T-helper 2 cell treated with Interferon-gamma antibody and Interleukin-4, amounts not matched to agents 5 μg/mL and 100 μg/mL, for 36 hours (primary cell): Measurements from ENCODE around the gene ADGRB3.
"Not testable (repeated sequence)": the region's sequence is repeated elsewhere in the genome, so short reads cannot be mapped to it uniquely, and the experiment has no call there.

ENCODE experiments used
- DNase-seq: peaks from one replicate; pipeline ENCODE4 v3.0.0; 2021; ENCODE audit warnings: low spot score
- H3K27ac Mint-ChIP-seq: one replicate; pipeline ENCODE4 v1.8.0; 2021; ENCODE audit warnings: mild to moderate bottlenecking, mixed read lengths
- H3K27me3 Mint-ChIP-seq: one replicate; pipeline ENCODE4 v1.8.0; 2021; ENCODE audit warnings: low read depth, mixed read lengths
- H3K36me3 Mint-ChIP-seq: one replicate; pipeline ENCODE4 v1.8.0; 2021; ENCODE audit warnings: low read depth, mixed read lengths
- H3K4me1 Mint-ChIP-seq: one replicate; pipeline ENCODE4 v1.8.0; 2021; ENCODE audit warnings: low read depth, mixed read lengths
- H3K4me3 Mint-ChIP-seq: one replicate; pipeline ENCODE4 v1.8.0; 2022; ENCODE audit warnings: mild to moderate bottlenecking, moderate library complexity, mixed read lengths
- H3K9me3 Mint-ChIP-seq: one replicate; pipeline ENCODE4 v1.8.0; 2021; ENCODE audit warnings: mixed read lengths

The ADGRB3 gene

GRCh38 chr6:68891419-68891818 lies 256.3 kb downstream of the ADGRB3 start:
- DNase-seq: no peak
- no peak overlapping the region for H3K4me3 Mint-ChIP-seq
- no peaks in the 10 kb centered on the region for H3K9me3 Mint-ChIP-seq

DNA sequence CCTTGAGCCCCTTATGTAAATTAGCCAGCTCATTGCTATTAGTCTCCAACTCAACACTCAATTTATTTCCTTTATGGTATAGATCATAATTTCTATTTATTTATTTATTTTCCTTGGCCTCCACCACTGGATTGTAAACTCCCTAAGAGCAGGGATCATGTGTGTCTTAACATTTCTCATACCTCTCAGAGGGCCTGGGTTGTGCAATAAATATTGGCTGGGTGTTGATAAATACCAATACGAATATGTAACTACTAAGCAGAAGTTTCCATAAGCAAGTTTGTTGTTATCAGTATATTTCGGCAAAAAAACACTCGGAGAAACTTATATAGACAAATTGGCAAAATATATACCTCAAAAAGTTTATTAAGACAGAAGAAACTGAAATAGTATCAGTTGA lies 257.4 kb downstream of the ADGRB3 start:
- Mint-ChIP-seq H3K27me3 (no peaks in the 10 kb centered on the region), H3K9me3 (no peaks in the 10 kb centered on the region)

More at GRCh38 chr6:68891419-68891818, 256.3 kb downstream of the ADGRB3 start:
- no peaks in the 10 kb centered on the region for H3K36me3 Mint-ChIP-seq
- H3K27me3 Mint-ChIP-seq: no peaks in the 10 kb centered on the region
- no peak overlapping the region for H3K27ac Mint-ChIP-seq
- H3K4me1 Mint-ChIP-seq: no peaks in the 10 kb centered on the region

DNA sequence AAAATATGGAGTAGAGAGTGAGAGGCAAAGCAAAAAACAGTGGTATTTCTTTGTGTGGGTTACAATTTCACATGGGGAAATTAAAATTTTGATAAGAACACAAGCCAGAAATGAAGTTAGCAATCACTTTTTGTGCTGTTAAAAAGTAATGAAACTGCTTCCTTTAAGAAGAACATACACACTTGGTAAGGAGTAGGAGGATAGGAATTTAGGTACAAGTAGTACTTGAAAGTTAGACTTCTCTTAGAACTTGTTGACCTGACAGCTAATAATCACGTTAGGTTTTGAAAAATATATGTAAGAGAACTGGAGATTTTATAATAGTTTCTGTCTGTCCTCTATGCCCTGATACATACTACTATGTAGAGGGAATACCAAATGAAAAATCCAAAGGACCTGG lies 260.8 kb downstream of the ADGRB3 start:
- no peak for DNase-seq
- no peak overlapping the region for H3K27ac Mint-ChIP-seq
- H3K9me3 Mint-ChIP-seq: no peaks in the 10 kb centered on the region
- H3K27me3 Mint-ChIP-seq: no peaks in the 10 kb centered on the region
- no peaks in the 10 kb centered on the region for H3K4me1 Mint-ChIP-seq
- no peaks in the 10 kb centered on the region for H3K36me3 Mint-ChIP-seq
- H3K4me3 Mint-ChIP-seq: no peak overlapping the region

More for the DNA sequence above, 257.4 kb downstream of the ADGRB3 start:
- no peak overlapping the region for H3K27ac Mint-ChIP-seq
- DNase-seq: no peak
- no peak overlapping the region for H3K4me3 Mint-ChIP-seq
- H3K4me1 Mint-ChIP-seq: no peaks in the 10 kb centered on the region
- no peaks in the 10 kb centered on the region for H3K36me3 Mint-ChIP-seq

- Mint-ChIP-seq H3K4me1 (no peaks in the 10 kb centered on the region), H3K4me3 (no peak overlapping the region), H3K27me3 (no peaks in the 10 kb centered on the region), H3K9me3 (no peaks in the 10 kb centered on the region), H3K36me3 (no peaks in the 10 kb centered on the region), H3K27ac (no peak overlapping the region)
- DNase-seq: no peak
Observed at GRCh38 chr6:68901044-68901443, 266.0 kb downstream of the ADGRB3 start.

DNA sequence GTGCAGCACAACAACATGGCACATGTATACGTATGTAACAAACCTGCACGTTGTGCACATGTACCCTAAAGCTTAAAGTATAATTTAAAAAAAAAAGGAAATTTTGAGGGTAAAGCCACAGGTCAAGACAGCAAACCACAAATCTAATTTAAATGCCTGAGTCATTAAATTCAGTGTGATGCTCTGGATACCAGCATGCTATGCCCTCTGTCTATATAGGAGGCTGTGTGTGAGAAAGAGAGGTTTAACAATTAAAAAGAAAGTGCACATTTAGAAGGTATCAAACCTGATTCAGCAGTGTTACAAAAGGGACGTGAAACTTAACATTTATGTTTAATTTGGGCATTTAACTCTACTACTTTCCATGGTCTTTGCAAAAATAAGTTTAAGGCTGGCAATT lies 276.3 kb downstream of the ADGRB3 start:
- Mint-ChIP-seq H3K4me1 (no peaks in the 10 kb centered on the region), H3K4me3 (no peak overlapping the region), H3K36me3 (no peaks in the 10 kb centered on the region), H3K27ac (no peak overlapping the region), H3K27me3 (no peaks in the 10 kb centered on the region), H3K9me3 (no peaks in the 10 kb centered on the region)
- DNase-seq: no peak

DNA sequence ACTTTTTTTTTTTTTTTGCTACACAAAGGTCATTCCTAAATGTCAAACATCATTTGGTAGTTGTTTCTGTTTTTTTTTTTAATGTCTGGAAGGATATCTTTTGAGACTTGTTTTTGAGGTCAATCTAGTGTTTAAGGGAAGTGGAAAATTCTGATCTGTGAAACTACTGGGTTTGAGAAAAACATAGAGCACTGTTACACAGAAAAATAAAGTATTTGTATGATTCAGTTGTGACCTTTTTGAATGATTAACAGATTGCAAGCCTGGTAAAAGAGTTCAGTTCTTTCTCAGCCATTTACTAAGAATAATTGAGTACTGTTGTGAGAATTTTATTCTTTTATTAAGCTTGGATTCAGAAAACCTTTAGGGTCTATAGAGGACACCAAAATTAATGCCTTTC lies 276.7 kb downstream of the ADGRB3 start:
- Mint-ChIP-seq H3K27ac (no peak overlapping the region), H3K4me1 (no peaks in the 10 kb centered on the region), H3K27me3 (no peaks in the 10 kb centered on the region), H3K4me3 (no peak overlapping the region), H3K36me3 (no peaks in the 10 kb centered on the region), H3K9me3 (no peaks in the 10 kb centered on the region)
- no peak for DNase-seq

DNA sequence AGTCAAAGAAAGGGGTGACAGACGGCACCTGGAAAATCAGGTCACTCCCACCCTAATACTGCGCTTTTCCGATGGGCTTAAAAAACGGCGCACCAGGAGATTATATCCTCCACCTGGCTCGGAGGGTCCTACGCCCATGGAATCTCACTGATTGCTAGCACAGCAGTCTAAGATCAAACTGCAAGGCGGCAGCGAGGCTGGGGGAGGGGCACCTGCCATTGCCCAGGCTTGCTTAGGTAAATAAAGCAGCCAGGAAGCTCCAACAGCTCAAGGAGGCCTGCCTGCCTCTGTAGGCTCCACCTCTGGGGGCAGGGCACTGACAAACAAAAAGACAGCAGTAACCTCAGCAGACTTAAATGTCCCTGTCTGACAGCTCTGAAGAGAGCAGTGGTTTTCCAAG lies 277.7 kb downstream of the ADGRB3 start:
- not testable (repeated sequence) for DNase-seq, H3K27ac Mint-ChIP-seq, H3K4me3 Mint-ChIP-seq, H3K9me3 Mint-ChIP-seq, H3K4me1 Mint-ChIP-seq, H3K27me3 Mint-ChIP-seq, H3K36me3 Mint-ChIP-seq

DNA sequence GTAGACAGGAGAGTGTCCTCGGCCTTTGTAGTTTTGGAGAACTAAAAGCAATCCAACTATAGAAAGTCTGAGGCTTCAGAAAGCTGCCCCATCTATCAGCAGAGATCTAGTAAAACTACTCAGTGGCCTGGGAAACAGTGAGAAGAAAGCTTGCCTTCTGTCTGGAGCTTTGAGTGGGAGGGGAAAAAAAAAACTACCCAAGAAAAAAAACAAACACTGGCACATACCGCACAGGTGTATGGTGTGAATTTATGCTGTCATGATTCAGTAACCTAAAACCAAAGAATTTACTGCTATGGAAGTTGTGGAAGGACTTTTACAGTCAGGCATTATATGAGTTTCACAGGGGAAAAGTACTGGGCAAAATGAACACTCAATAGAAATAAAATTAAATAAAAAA lies 280.5 kb downstream of the ADGRB3 start:
- Mint-ChIP-seq H3K4me3 (no peak overlapping the region), H3K27me3 (no peaks in the 10 kb centered on the region), H3K36me3 (no peaks in the 10 kb centered on the region), H3K9me3 (no peaks in the 10 kb centered on the region), H3K4me1 (no peaks in the 10 kb centered on the region), H3K27ac (no peak overlapping the region)
- DNase-seq: no peak

DNA sequence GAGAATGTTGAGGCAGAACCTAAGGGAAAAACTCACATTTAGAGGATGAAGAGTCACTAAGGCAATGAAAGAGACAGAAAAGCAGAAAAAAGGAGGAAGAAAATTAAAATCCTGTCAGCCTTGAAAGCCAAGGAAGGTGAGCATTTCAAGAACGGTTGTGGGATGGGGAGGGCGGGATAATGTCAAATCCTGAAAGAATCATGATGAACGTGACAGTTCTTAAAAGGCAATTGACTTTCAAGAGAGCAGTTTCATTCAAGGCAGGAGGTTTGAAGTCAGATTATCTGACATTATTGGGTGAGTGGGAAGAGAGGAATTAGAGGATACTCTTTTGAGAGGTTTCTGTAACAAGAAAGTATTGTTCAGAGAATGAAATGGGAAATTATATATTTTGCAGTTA lies 284.5 kb downstream of the ADGRB3 start:
- Mint-ChIP-seq H3K4me3 (no peak overlapping the region), H3K27me3 (no peaks in the 10 kb centered on the region), H3K4me1 (no peaks in the 10 kb centered on the region), H3K27ac (no peak overlapping the region), H3K36me3 (no peaks in the 10 kb centered on the region), H3K9me3 (no peaks in the 10 kb centered on the region)
- DNase-seq: no peak

DNA sequence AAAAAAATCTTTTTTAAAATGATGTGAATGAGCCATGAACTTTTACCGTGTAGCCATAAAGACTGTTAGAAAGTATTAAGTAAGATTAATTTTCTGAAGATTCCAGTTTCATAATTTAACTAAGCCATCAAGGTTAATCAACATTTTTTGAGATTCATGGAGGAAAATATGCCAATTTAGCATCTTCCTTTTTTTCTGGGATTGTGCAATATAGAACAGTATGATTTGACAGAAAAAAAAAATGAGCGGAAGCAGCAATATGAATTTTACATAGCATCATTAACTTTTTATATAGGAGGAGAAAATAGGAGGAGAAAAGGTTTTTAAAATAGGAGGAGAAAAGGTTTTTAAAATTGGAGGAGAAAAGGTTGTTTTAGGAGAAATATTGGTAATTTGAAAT lies 306.3 kb downstream of the ADGRB3 start:
- Mint-ChIP-seq H3K4me1 (no peaks in the 10 kb centered on the region), H3K27me3 (no peaks in the 10 kb centered on the region), H3K4me3 (no peak overlapping the region), H3K36me3 (no peaks in the 10 kb centered on the region), H3K9me3 (no peaks in the 10 kb centered on the region), H3K27ac (no peak overlapping the region)
- DNase-seq: no peak

DNA sequence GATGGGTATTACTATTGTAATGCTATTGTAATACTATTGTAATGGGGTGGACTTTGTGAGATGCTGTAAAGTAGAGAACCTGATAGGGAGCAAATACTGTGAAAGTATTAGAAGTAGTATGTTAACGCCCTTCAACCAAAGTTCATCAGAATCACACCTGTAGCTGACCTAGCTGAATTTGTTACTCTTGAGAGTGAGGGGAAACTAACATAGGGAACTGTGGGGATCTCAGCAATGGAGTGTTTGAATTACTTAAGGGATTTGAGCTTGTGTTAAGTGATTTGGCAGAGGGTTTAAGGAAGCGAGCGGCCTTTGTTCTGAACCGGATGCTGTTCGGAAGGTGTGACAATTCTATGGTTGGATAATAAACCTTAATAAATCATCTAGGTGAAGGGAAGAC lies 312.6 kb downstream of the ADGRB3 start:
- no peak for DNase-seq
- H3K4me1 Mint-ChIP-seq: no peaks in the 10 kb centered on the region
- H3K27ac Mint-ChIP-seq: no peak overlapping the region
- H3K4me3 Mint-ChIP-seq: no peak overlapping the region
- no peaks in the 10 kb centered on the region for H3K9me3 Mint-ChIP-seq
- no peaks in the 10 kb centered on the region for H3K27me3 Mint-ChIP-seq
- no peaks in the 10 kb centered on the region for H3K36me3 Mint-ChIP-seq

- no peaks in the 10 kb centered on the region for H3K4me1 Mint-ChIP-seq
- no peaks in the 10 kb centered on the region for H3K36me3 Mint-ChIP-seq
- DNase-seq: no peak
- H3K27ac Mint-ChIP-seq: no peak overlapping the region
- H3K9me3 Mint-ChIP-seq: no peaks in the 10 kb centered on the region
- no peaks in the 10 kb centered on the region for H3K27me3 Mint-ChIP-seq
- H3K4me3 Mint-ChIP-seq: no peak overlapping the region
Observed at GRCh38 chr6:68951270-68951669, 316.2 kb downstream of the ADGRB3 start.

GRCh38 chr6:68958327-68958726 lies 323.2 kb downstream of the ADGRB3 start:
- Mint-ChIP-seq H3K4me3 (no peak overlapping the region), H3K27ac (no peak overlapping the region), H3K27me3 (no peaks in the 10 kb centered on the region), H3K36me3 (no peaks in the 10 kb centered on the region), H3K4me1 (no peaks in the 10 kb centered on the region), H3K9me3 (no peaks in the 10 kb centered on the region)
- no peak for DNase-seq

GRCh38 chr6:68967549-68968300 lies 332.6 kb downstream of the ADGRB3 start:
- DNase-seq: peak; percentile 51
- Mint-ChIP-seq H3K27me3 (no peaks in the 10 kb centered on the region), H3K4me3 (no peak overlapping the region), H3K27ac (no peak overlapping the region), H3K9me3 (no peaks in the 10 kb centered on the region), H3K36me3 (no peaks in the 10 kb centered on the region), H3K4me1 (peaks cover 4% of the 10 kb centered on the region)

- H3K36me3 Mint-ChIP-seq: no peaks in the 10 kb centered on the region
- no peak for DNase-seq
- H3K4me3 Mint-ChIP-seq: no peak overlapping the region
- no peak overlapping the region for H3K27ac Mint-ChIP-seq
- H3K4me1 Mint-ChIP-seq: peaks cover 4% of the 10 kb centered on the region
- H3K9me3 Mint-ChIP-seq: no peaks in the 10 kb centered on the region
- no peaks in the 10 kb centered on the region for H3K27me3 Mint-ChIP-seq
Observed at GRCh38 chr6:68968301-68968649, 333.2 kb downstream of the ADGRB3 start.
